AG09309 (cell line): ENCODE data around the gene GCN1.

ENCODE experiments used
- DNase-seq: peaks from one replicate; pipeline ENCODE4 v3.0.0-alpha.2; 2010; ENCODE audit warnings: low read depth
- H3K4me3 ChIP-seq: 2 replicates; pipeline ENCODE4 v1.5.1; 2011; ENCODE audit warnings: mild to moderate bottlenecking, low read depth, low read length, moderate library complexity; ENCODE audit not compliant: control insufficient read depth
- TF ChIP-seq, protein P1 (sequence below): IDR thresholded peaks from 2 replicates; pipeline ENCODE4 v1.5.1; 2011; ENCODE audit warnings: mild to moderate bottlenecking, low read depth, low read length, inconsistent platforms; ENCODE audit not compliant: insufficient read depth, control insufficient read depth; ENCODE audit errors: missing control alignments

The GCN1 gene

GRCh38 chr12:120118321-120119061, 76.0 kb downstream of the GCN1 start:
- H3K4me3 ChIP-seq = peak overlapping the region; percentile 96
- TF ChIP-seq, protein P1, sequence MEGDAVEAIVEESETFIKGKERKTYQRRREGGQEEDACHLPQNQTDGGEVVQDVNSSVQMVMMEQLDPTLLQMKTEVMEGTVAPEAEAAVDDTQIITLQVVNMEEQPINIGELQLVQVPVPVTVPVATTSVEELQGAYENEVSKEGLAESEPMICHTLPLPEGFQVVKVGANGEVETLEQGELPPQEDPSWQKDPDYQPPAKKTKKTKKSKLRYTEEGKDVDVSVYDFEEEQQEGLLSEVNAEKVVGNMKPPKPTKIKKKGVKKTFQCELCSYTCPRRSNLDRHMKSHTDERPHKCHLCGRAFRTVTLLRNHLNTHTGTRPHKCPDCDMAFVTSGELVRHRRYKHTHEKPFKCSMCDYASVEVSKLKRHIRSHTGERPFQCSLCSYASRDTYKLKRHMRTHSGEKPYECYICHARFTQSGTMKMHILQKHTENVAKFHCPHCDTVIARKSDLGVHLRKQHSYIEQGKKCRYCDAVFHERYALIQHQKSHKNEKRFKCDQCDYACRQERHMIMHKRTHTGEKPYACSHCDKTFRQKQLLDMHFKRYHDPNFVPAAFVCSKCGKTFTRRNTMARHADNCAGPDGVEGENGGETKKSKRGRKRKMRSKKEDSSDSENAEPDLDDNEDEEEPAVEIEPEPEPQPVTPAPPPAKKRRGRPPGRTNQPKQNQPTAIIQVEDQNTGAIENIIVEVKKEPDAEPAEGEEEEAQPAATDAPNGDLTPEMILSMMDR = no peak
- peak; percentile 59 for DNase-seq

DNA sequence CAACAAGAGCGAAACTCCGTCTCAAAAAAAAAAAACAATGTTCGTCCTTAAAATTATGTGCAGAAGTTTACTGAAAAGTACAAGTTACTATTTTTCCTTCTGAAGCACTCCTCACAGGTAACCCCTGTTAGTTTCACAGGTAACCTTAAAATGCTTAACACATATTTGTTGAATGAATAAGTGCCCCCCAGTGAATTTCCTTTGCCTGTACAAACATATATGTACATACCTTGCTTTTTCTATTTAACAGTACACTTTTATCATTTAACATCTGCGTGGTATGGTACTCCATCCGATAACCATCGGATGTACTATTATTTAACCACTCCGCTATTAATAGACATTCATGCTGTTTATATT, 76.6 kb downstream of the GCN1 start:
- TF ChIP-seq, protein P1 = no peak

GRCh38 chr12:120116792-120117651, 77.5 kb downstream of the GCN1 start:
- TF ChIP-seq, protein P1 = no peak
- peak overlapping the region; percentile 96 for H3K4me3 ChIP-seq
- peak; percentile 46 for DNase-seq

More for the DNA sequence above, 76.6 kb downstream of the GCN1 start:
- DNase-seq = no peak
- peak overlapping the region; percentile 96 for H3K4me3 ChIP-seq

GRCh38 chr12:120116441-120116791, 78.1 kb downstream of the GCN1 start, which contains the start of gene RAB35:
Gene RAB35, minus strand, starts transcription at chr12:120116753. Its CDS starts 103 bp downstream, at chr12:120116650.
- TF ChIP-seq, protein P1 = no peak
- no peak for DNase-seq
- H3K4me3 ChIP-seq = peak within 1 kb of the TSS; percentile 96

DNA sequence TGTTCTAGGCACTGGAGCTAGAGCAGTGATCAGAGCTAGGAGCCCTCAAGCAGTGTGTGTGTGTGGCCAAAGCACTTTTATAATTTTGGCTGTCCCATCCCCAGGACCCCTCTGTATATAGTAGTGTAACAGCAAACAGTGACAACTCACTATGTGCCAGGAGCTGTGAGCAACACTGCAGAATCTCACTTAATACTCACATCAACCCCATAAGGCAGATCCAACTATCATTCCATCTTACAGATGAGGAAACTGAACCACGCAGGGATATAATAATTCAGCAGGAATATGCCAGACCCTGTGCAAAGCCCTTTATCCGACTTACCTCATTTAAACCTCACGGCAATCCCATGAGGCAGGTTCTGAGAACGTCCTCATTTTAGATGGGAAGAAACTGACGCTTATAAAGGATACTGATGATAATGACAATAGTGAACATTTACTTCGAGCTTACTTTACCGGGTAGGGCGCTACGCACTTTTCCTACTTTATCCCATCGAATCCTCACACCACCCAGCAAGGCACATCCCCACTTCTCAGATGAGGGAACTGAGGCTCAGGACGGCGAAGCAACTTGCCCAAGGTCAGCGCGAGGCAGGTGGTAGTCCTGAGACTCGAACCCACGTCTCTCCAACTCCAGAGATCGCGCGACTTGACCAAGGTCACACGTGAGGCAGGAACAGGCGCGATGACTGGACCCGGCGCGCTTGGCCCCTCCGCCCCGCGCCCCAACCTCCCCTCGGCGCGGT, 78.6 kb downstream of the GCN1 start:
- peak overlapping the region; percentile 96 for H3K4me3 ChIP-seq
- DNase-seq = no peak
- TF ChIP-seq, protein P1 = no peak

- TF ChIP-seq, protein P1 = no peak
- peak overlapping the region; percentile 96 for H3K4me3 ChIP-seq
Observed at GRCh38 chr12:120115066-120115465, 79.4 kb downstream of the GCN1 start.

More at GRCh38 chr12:120115066-120115465, 79.4 kb downstream of the GCN1 start:
- DNase-seq = no peak
